ENCODE data around the gene ADGRG1.
"Not testable (repeated sequence)": the region's sequence is repeated elsewhere in the genome, so short reads cannot be mapped to it uniquely, and the experiment has no call there.

The ADGRG1 gene

GRCh38 chr16:57628008-57628781 lies at the start of gene ADGRG1:
Gene ADGRG1 (plus strand): TSS chr16:57628630. CDS start chr16:57650288, 21,658 bp downstream.
- DNase-seq (ENCODE audit: low read depth) = peak; percentile 85

GRCh38 chr16:57579361-57579665 lies 49.1 kb upstream of the ADGRG1 start:
- DNase-seq (ENCODE audit: low read depth) = no peak

DNA sequence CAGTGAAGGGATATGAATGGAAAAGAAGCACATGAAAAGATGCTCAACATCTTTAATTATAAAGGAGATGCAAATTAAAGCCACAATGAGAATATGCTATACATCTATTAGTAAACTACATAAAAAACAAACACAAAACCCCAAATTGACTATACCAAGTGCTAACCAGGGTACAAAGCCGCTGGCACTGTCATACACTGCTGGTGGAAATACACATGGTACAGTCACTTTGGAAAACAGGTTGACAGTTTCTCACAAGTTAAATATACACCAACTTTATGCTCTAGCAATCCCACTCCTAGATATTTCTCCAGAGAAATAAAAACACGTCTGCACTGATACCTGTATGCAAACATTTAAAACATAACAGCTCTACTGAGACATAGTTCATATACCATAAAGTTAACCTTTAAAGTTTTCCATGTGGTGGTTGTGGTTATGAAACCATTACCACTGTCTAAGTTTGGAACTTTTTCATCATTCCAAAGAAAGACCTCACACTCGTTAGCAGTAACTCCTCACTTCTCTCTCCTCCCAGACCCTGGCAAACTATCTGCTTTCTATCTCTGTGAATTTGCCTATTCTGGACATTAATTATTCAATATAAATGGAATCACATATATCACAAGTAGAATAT lies 43.3 kb upstream of the ADGRG1 start:
- DNase-seq (ENCODE audit: low read depth) = no peak

DNA sequence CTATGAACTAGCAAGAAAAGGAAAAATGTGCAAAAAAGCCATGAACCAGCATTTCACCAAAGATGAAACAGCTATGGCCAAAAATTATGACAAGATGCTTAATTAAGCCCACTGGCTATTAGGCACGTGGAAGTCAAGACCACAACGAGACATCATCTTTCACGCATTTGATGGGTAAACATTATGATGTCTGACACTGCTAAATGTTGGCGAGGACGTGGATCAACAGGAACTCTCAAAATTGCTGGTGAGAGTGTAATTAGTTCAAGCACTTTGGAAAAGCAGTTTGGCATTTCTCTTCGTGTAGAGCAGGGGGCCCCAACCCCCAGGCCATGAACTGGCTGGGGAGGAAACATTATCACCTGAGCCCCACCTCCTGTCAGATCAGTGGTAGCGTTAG lies 39.6 kb upstream of the ADGRG1 start:
- no peak for DNase-seq (ENCODE audit: low read depth)

DNA sequence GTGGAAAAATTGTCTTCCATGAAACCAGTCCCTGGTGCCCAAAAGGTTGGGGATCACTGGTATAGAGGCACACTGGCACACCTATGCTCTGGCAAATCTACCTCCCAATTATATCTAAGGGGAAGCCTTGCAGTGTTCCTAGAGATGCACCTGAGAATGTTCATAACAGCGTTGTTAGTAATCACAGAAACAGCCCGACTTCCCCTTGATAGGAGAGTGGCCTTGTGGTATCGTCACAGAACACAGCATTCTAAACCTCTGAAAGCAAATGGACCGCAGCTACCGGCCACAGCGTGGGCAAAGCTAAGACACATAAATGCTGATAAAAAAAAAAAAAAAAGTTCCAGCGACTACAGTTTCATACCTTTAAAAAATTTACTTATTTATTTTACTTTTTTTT lies 39.1 kb upstream of the ADGRG1 start:
- DNase-seq (ENCODE audit: low read depth) = no peak

GRCh38 chr16:57590654-57591085 lies 37.8 kb upstream of the ADGRG1 start:
- peak; percentile 3 for DNase-seq (ENCODE audit: low read depth)

DNA sequence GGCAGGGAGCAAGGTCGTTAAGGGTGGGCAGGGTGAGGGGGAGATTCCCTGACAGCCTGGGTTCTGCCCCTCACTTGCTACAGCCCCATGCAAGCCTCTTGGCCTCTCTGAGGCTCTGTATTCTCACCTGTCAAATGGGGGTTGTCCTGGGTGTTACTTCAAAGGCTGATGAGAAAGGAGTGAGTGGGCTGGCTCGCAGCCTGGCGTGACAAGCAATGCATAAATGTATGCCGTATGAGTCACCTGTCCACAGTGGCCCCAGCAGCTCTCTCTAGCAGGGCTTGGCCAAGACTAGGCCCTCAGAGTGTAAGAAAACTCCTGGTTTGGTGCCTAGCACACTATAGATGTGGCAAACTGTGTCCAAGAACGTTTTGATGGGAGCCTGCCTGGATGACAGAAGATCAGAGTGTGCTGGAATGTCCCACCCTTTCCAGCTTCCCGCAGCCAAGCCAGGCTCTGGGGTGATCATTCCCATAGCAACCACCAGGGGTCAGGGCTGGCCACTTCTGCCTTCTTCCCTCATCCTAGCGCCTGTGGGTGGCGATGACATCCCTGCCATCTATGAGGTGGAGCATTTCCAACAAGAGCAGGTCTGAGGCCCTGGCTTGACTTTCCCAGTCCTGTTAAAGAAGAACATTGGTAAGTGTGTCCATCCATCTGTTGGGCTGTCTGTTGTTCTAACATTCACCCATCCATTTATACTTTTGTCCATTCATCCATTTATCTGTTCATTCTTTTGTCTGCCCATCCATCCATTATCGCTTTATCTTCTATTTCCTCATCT lies 37.2 kb upstream of the ADGRG1 start:
- DNase-seq (ENCODE audit: low read depth) = peak; percentile 53

DNA sequence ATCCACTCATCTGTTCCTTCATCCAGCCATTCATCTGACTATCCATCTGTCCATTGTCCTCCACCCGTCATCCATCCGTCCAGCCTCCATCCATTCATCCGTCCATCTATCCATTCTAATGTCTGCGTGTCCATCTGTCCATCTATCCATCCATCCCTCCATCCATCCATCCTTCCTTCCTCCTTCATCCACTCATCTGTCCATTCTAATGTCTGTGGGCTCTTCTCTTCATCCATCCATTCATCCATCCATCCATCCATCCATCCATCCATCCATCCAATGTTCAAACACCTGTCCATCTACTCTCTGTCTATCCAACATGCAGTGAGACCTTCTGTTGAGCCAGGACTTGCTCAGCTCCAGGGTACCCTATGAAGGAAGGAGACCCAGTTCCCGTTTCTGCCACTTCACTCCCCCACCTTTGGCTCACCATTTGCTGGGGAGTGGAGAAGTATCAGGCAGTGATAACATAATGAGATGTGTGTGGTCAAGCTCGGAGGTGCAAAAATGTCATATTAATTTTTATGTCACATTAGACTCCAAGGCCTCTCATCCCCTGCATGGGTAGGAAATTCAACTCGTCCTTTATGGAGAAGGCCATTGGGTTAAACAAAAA lies 36.5 kb upstream of the ADGRG1 start:
- DNase-seq (ENCODE audit: low read depth) = no peak

DNA sequence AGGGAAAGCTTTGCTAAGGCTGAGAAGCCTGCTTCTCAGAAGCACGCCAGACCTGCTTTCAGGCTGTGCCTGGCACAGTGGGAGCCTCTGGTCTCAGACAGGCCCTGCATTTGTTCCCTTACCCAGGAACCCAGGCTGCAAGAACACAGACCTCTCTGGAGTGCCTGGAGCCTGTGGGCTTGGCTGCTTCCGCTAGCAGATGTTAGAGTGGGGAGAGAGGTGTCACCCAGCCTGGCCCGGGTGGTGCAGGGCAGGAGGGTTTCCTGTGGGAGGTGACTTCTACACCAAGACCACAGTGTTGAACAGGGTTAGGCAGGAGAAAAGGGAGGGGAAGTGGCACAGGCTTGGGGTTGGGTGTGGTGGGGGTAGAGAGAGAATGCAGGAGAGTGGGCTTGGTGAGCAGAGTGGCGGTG lies 35.8 kb upstream of the ADGRG1 start:
- no peak for DNase-seq (ENCODE audit: low read depth)

GRCh38 chr16:57593021-57593420 lies 35.4 kb upstream of the ADGRG1 start:
- DNase-seq (ENCODE audit: low read depth) = no peak

DNA sequence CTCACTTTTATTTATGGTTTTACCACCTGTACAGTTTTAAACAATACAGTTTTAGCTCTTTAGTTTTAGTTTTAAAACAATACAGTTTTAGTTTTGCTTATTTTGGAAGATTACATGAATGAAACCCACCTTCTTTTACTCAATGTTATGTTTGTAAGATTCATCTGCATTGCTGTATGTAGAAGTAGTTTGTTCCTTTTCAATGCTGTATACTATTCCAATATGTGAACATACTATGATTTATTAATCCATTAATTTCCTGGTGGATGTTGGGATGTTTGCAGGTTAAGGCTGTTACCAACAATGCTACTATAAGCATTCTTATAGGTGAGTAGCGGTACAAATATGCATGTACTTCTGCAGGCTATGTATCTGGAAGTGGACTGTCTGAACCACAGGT lies 34.4 kb upstream of the ADGRG1 start:
- no peak for DNase-seq (ENCODE audit: low read depth)

DNA sequence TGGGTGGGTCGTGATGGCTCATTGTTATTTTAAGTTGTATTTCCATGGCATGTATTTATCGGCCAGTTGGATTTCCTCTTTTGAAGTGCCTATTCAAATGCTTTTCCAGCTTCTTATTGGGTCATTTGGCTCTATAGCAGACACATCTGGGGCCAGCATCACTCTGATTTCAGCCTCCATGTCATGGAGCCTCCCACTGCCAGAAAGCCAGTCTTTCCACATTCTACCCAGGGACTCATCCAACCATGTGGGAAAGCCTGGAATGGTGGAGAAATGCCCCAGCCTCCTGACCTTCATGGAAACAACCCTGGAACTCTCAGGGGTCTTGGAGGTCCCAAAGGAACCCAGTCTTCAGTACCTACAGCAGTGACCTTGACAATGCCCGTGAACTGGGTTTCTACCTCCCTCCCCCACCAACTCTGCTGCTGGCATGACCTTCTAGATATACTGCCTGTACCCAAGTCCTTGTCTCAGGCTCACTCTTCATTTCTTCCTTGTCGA lies 33.8 kb upstream of the ADGRG1 start:
- no peak for DNase-seq (ENCODE audit: low read depth)

GRCh38 chr16:57596234-57596633 lies 32.2 kb upstream of the ADGRG1 start:
- not testable (repeated sequence) for DNase-seq (ENCODE audit: low read depth)

GRCh38 chr16:57598437-57598836 lies 30.0 kb upstream of the ADGRG1 start:
- DNase-seq (ENCODE audit: low read depth) = no peak

DNA sequence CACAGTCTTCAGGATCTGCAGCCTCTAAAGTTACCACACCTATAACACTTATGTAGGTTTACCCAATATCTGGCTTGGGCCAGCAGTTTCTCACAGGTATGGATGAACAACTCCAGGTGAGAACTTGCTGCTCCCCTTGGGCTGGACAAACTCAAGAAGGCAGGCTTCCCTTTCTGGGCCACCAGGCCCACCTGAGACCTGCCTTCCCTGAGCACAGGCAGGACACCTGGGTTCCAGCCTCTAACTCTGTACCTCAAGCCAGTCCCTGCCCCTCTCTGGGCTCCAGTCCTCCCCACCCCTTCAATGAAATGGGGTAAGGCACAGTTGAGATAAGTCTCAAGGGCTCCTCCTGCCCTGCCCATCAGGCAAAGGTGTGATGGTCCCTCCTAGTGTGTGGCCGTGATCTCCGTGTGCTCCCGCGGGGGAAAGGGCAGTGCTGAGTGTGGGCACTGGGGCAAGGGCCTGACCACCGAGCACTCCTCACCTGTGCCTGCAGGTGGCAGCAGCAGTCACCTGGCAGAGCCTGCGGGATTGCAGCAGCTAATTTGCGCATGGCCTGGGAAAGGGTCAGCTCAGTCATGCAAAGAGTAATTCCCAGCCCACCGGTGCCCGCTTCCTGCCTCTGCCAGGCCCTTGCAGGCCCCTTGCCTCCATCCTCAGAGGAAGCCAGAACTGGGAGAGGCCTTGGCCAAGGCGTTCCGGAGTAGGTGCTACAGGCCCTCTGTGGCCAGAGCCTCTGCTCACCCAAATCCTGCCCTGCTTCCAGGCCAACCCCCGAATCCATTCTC lies 28.2 kb upstream of the ADGRG1 start:
- DNase-seq (ENCODE audit: low read depth) = peak; percentile 30

DNA sequence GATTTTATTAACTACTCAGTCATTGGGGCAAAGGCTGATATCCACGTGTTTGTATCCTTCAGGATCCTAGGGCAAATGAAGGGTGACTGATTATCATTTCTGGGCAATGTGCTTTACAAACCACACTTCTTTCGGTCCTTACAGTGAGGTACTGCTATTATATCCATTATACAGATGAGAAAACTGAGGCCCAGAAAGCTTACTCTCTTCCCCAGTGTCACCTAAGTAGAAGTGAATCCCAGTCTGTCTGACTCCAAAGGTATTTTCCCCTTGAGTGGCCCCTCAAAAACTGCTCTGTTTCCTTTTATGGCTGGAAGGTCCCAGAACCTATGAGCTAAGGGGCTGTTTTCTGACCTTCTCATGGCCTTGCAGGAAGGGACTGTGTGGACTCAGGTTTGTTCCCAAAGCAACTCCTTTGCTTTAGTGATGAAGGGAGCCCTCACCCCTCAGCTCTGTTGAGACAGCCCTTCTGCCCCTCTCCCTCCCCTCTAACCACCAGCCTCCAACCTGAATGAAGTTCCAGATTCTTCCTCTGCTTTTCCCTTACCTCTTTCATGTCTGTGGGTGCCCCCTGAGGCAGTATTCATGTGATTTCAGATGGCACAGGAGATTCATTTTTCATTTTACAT lies 27.4 kb upstream of the ADGRG1 start:
- no peak for DNase-seq (ENCODE audit: low read depth)

DNA sequence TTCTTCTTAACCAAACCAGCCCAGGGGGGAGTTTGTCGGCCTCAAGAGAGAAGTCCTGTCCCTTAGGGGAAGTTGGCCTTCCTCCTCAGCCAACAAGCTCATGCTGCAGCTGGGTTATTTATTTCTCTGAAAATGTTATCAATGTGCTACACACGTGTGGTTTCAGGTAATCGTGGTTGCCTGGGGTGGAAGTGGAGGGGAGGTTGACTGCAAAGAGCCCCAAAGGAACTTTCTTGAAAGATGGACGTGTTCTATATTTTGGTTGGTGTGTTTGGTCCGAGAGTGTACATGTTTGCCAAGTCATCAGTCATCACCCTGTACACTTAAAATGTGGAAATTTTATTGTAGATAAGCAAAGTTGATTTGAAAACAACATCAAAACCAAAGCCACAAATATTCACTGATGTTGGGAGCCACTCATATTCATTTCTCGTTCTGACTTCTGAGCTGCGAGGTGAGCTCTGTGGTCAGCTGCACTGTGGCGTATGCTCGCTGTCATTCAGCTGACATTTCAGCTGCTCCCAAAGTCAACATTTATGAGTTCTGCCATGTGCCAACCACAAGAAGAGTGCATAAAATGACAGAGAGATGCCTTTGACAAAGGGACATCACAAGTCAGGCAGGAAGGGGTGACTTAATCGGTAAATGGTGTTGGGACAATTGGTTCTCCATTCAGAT lies 26.5 kb upstream of the ADGRG1 start:
- DNase-seq (ENCODE audit: low read depth) = no peak

GRCh38 chr16:57603115-57604024 lies 25.1 kb upstream of the ADGRG1 start:
- DNase-seq (ENCODE audit: low read depth) = no peak

DNA sequence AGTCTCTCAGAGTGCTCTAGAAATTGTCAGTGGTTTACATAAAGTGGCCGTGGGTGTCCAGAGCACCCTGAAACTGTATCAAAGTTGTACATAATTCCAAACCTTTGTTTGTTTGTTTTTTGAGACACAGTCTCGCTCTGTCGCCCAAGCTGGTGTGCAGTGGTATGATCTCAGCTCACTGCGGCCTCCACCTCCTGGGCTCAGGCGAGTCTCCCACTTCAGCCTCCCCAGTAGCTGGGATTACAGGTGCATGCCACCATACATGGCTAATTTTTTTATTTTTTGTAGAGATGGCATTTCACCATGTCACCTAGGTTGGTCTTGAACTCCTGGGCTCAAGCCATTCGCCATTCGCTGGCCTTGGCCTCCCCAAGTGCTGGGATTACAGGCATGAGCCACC lies 24.3 kb upstream of the ADGRG1 start:
- no peak for DNase-seq (ENCODE audit: low read depth)

All from fibroblast of gingiva (primary cell).